GM18909 (cell line): ENCODE measurements around the gene ELMO1.

Experiments
- ATAC-seq: cut with Tn5 transposase; IDR thresholded peaks from one replicate; pipeline ENCODE4 v1.9.1; 2021; ENCODE audit warnings: mild to moderate bottlenecking; ENCODE audit not compliant: unreplicated experiment, poor library complexity

ELMO1 gene, protein sequence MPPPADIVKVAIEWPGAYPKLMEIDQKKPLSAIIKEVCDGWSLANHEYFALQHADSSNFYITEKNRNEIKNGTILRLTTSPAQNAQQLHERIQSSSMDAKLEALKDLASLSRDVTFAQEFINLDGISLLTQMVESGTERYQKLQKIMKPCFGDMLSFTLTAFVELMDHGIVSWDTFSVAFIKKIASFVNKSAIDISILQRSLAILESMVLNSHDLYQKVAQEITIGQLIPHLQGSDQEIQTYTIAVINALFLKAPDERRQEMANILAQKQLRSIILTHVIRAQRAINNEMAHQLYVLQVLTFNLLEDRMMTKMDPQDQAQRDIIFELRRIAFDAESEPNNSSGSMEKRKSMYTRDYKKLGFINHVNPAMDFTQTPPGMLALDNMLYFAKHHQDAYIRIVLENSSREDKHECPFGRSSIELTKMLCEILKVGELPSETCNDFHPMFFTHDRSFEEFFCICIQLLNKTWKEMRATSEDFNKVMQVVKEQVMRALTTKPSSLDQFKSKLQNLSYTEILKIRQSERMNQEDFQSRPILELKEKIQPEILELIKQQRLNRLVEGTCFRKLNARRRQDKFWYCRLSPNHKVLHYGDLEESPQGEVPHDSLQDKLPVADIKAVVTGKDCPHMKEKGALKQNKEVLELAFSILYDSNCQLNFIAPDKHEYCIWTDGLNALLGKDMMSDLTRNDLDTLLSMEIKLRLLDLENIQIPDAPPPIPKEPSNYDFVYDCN

DNA sequence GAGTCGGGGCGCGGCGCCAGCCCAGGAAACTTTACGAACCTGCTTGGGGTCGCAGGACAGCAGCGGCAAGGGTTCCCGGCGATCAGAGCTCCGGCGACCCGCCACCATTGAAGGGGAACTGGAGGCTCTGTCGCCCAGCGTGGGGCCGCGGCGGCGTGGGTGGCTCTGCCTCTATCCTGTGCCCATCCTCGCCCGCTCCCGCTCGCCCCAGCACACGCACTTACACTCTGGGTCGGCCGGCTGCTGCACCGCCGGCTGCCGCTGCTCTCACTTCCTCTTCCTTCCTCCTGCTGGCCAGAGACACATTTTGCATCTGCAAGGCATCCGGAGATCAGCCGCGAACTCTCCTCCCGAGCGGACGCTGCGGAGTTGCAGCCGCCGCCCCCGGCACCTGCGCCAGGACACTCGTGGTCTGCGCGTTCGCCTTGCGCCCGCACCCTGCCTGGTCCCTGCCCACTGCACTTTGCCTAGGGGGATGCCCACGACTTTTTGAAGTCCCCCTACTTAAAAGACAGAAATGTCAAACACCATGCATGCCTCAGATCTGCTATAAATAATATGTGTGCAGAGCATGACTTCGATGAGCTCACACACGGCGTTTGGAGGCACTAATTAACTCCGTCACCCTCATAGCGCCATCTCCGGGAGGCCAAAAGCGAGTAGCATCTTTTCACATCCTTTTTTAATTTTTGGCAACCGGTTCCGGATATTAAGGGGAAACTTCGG is at the start of gene ELMO1:
Gene ELMO1, minus strand, starts transcription at position 229 of the 726 bp plus-strand sequence. CDS start 106,174 bp downstream, outside the sequence.
- peak; percentile 94 for ATAC-seq

DNA sequence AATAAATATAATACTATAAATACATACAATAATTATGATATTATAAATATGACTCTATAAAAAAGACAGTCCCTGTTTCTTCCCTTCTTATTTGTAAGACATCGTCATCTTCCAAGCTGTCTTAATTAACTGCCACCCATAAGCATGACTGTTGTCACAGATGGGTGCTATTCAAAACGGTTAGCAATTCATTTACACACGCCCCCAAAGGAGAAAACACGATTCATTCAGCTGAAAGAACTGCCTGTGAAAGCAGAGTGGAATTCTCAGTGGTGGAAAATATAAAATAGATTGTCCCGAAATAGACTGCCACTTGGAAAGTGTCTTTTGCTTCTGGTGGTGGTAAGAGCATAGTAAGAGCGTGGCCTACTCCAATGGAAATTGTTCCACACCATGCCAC is 48.9 kb upstream of the ELMO1 start:
- ATAC-seq, result no peak

DNA sequence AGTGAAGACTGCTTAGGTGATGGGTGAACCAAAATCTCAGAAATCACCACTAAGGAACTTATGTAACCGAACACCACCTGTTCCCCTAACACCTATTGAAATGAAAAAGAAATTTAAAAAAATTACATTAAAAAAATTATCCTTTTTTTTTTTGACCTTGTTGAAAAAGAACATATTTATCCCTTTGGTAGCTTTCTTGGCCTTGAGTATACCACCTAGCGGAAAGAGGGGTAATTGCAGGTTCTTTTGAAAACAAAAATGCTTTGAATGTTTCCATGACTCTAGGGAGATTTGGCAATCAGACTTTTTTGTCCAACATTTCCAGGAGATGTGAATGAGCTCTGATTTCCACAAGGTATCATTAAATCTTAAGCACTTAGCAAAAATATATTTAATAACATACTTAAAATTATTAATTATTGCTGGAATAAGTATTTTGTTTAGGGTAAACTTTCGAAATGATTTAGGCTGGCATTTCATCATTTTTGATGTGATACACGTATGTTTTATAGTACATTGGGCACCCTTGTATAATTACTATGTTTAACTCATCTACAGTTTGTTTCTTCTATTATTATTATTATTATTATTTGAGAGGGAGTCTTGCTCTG is 47.0 kb upstream of the ELMO1 start:
- no peak for ATAC-seq

DNA sequence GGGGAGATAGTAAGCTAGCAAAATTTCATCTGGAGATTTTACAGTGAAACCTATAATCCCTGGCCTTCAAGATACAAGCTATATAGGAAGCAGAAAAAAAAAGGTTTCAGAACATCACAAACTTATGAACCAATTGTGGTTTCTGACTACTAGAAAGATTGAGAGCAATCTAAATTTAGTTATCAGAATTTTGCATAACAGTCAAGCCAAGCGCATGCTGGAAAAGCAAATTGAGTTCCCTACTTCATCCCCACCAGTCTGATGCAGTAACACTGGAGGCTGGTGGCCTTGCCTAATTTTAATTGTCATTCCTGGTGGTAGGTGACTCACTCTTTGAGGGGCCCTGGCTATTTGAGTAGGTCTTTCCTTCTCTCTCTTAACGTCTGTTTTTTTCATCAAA is 46.3 kb upstream of the ELMO1 start:
- ATAC-seq, result no peak

DNA sequence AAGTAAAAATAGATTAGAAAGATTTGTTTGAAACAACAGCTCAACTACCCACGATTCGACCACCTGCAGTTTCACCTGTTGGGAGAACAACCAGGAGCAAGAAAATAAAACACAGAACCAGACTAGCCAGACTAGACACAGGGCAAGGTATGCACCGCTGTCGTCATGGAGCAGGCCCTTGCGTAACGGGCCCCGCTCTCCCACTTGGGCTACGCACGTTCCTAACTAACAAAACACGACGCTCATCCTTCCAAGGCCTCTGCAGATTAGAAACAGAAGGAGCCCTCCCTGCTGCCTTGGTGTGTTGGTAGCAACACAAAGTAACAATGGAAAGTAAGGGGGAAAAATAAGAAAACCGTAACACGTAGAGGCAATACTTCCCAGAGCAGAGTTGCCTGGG is 45.1 kb upstream of the ELMO1 start:
- no peak for ATAC-seq

DNA sequence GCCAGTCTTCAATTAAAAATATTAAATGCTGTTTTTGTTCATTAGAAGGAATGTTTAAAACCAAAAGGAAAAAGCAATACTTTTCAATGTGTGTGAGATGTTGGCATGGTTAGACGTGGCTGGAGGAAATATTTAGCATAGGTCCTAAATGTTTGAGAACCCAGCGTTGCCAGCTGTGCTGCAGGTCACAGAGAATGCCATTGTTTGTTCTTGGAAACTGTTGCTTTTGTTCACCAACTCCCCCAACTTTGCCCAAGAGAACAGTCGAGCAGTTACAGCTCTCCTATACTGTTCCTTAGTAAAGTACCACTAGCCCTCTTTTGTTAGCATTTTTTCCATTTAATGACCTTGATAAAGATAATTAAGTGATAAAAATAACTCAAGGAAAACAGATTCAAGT is 44.5 kb upstream of the ELMO1 start:
- no peak for ATAC-seq

DNA sequence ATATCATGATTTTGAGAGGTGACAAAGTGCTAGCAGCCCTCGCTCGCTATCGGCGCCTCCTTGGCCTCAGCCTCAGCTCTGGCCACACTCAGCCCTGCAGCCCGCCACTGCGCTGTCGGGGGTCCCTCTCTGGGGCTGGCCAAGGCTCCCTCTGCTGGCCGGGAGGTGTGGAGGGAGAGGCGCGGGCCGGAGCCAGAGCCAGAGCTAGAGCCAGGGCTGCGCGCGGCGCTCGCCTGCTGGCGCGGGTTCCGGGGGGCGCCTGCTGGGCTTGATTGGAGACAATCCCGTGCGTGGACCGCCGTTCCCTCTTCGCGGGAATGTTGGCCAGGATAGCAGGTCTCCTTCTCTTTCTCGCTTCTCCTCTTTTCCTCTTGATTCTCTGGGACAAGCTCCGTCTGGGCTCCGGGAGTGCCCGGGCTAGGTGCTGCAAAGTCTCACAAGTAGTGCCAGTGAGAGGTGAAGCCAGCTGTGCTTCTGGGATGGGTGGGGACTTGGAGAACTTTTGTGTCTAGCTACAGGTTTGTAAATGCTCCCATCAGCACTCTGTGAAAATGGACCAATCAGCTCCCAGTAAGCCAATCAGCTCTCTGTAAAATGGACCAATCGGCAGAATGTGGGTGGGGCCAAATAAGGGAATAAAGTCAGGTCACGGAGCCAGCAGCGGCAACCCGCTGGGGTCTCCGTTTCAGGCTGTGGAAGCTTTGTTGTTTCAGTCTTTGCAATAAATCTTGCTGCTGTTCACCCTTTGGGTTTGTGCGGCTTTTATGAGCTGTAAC is 43.4 kb upstream of the ELMO1 start:
- no peak for ATAC-seq

DNA sequence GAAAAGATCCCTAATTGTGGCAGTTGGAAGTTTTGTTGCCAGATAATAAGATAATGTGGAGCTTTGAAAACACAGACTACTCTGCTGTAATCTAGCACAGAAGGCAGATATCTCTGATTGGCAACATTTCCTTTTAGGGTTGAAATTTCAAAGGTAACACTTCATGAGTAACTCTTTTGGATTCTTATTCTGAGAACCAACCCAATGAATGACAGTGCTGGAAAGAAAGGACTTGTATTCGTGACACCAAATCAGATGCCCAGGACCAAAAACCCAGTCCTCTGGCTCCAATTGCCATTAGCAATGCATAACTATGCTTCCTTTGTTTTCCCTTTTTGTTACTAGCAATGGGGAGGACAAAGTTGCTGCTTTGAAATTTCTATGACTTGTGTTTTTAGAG is 41.0 kb upstream of the ELMO1 start:
- no peak for ATAC-seq

DNA sequence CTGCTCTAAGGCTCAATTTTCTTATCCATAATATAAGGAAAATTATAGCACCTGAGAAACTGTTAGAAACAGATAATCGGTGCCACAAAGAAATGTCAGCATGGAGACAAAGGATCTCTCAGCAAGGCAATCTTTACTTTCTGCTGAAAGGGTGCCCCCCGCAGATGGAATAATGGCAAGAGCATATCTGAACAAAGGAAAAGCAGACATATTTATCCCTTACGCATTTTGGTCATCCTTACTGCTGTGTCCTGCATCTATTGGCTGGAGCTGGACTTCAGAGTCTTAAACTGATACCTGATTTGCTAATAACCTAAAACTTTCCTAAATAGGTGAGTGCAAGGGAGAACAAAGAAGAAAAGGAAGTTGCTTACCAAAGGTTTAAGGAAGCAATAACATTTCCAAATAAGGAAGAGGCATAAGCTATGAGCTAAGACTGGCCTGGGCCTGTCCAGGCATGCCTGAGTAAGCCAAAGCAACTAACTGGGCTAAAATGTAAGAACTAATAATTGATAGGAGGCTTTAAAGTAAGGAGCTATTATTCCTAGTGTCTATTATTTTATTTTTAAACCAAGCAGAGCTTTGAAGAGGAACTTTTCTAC is 39.6 kb upstream of the ELMO1 start:
- ATAC-seq, result no peak

DNA sequence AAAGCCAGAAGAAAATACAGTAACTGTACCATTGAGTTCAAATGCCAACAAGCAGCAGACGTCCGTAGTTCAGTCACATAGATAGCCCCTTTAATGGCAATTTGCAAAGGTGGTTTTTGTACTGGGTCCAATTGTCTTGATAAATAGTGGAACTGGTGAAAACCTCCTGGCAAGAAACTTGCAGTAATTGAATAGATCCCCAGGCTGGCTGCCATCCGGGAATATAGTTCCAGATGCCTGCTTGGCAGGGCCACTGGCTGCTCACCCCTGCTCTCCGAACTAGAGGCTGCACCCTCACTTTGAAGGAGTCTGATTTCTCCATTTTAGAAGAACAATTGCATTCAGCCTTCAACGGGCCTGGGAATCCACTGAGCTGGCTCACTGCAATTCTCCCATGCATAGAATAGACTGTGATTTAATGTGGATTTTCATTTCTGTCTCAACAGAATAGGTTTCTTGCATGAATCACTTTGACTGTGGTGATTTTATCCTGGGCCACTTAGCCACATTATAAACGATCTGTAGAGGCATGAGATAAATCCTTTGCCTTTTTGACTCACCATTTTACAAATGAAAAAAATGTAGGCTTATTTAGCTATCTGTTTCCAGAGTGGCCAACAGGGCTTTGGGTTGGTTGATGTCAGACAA is 35.9 kb upstream of the ELMO1 start:
- ATAC-seq, result no peak

DNA sequence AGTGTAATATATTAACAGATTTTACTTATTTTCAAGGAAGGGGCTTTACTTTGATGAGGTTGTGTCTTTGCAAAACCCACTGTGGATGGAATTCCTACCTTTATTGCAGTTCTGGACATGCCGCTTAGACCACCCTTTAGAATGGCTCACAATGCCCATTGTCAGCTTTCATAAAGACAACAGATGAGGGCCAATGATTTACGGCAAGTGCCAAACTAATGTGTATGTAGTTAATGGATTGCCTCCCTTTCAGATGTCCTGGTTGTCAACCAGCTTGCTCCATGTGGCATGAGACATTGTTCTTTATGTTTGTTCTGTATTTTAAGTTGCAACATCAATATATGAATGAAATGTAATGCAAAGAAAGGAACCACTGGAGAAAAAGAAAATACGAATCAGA is 35.0 kb upstream of the ELMO1 start:
- ATAC-seq, result no peak

DNA sequence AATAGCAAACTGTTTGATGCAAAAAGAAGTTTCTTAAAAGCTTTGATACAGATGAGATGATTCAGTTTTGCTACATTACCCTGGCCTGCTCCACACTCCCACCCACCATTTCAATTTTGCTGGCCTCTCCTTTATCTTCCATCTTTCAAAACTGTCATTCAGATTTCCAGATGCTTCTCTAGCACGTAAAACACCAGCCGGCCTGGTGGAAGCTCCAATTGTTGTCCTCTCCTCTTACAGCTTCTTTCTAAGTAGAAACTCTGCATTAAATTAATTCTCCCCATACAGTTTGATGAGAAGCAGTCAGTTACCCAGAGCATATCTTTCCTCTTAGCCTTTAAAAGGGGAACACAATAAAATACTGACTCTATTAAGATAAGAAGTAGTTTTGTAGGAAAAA is 34.3 kb upstream of the ELMO1 start:
- ATAC-seq, result no peak

DNA sequence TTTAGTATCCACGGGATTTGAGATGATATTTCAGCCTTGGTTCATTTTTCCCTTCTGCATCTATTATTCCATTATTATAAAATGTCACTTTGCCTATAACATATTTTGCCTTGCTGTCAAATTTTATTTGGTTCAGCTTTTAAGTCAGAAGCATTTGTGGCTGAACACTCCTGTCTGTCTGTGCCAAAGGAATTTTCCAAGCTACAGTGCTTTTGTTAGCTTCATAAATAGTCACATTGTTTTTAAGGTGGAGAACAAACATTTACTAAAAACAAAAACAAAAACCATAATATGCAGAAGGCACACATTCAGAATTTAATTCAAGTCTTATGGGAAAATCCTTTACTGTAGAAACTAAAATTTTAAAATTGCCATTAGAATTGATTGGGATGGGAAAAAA is 33.8 kb upstream of the ELMO1 start:
- ATAC-seq, result no peak

DNA sequence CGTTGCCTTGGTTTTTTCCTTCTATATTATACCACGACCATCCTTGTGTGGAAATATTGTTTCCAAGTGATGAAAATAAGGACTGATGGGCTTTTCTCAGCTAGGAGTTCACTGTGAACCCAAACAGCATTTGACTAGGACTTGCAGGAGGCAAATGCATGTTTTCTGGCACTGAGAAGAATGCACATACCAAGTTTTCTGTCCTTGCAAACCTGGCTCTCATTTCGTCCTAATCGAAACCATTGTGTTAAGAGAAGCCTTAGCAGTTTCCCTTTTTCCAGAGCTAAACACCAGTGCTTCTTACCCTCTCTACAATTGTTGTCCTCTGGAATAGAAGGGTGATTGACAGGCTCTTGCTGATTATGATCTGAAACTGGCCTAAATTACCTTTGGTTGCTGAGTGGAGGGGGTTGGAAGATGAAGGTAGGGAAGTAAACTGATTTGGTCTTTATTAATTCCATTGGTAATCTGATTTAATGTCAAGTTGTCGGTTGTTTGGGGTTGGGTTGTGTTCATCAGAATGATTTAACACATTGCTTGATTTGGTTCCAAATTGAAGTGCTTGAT is 33.1 kb upstream of the ELMO1 start:
- ATAC-seq, result no peak

DNA sequence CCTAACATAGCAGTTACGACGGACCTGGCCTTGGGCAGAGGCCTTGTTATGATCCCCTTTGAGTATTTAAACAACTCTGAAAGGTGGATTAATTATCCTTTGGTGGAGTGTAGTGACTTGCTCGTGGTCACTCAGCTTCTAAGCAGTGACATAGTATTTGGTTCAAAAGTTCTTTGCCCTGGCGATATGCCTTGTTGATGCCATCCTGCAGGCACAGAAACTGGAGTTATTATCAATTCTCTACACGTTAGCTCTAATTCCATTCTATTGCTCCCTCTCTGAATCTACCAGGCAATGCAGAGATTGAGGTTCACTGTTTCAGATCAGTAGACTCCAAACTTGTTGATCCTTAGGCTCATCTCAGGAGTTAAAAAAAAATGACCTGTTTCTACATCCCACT is 32.5 kb upstream of the ELMO1 start:
- ATAC-seq, result no peak

DNA sequence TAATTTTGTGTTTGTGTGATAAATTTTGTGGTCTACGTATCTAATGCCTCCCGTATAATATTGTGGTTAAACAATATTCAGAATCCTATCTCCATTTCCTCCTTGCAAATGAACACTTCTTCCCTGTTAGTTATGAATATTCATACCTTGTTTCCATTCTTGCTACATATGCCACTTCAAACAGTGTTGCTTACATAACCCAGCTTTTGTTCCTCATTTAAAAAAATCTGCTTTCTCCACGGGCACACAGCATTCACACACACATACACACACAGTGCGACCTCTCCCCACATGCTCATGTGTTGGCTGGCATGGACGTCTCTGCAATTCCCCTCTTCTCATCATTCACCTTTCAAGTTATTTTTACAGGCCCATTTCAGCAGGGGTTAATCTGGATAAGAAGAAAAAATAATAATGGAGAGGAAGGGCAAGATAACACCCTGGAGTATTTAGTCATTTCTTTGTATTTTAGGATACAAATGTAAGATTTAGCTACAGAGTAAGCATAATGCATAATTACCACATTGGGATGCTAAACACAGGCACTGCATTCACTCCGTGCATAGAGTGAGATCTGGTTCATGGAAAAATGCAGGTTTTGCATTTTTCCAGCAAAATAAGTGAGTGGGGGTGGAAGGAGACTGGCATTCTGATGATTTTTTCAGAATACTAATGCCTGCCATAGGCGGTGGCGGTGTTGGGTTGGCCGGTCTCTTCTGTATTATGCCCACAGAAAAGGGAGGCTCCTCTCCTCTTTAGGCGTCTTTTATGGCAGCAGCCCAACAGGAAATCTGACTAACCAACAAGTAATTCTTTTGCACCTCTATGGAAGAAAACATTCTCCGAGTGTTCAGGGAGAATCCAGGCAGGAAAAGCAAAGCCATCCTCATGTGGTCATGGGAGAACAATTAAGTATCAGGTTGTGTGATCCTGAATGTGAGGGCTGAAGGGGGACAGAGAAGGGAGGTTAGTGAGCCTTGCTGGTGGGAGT is 31.7 kb upstream of the ELMO1 start:
- ATAC-seq, result no peak

DNA sequence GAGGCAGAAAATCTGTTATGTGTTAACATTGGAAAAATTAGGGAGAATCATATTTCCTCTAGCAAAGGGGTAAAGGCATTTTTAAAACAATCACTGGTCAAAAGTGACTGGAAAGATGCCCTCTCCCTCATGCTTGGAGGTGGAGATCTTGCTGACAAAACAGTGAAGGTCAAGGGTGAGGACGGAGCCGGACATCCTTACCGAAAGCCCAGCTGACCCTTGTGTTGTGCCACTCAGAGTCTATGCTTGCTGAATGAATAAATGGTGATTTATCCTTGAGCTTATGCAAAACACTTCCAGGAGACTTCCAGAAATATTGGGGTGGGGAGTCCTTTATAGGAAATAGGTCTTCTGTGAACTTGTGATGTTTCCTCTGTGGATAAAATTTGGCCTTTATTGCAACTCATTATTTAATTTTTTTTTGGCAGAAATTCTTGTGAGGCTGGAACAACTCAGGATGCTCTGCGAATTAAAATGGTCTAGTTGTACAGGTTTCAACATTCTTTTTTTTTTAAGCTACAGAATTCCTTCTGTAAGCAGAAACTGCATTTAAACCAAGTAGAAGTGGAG is 28.3 kb upstream of the ELMO1 start:
- no peak for ATAC-seq
